H1 (cell line): ENCODE data around the gene ADORA1. TPM values are rescaled to one million over a fixed set of nuclear protein-coding genes. Genes with fewer than 3 reads are reported as not detected.
A peak's percentile ranks its signal among the peaks of the same experiment; 100 is the strongest.

Experiments used
- ASH2L ChIP-seq: fragments of 200-600, 300-600 bp; sonication (generic); IDR thresholded peaks from one replicate; pipeline ENCODE4 v1.7.1; 2017; ENCODE audit warnings: low read length
- CEBPB ChIP-seq: IDR thresholded peaks from 2 replicates; pipeline ENCODE4 v1.6.1; 2012; ENCODE audit warnings: low read depth, low read length
- CHD7 ChIP-seq: fragments of 300-600 bp; sonication (generic); IDR thresholded peaks from 2 replicates; pipeline ENCODE4 v1.7.1; 2012; ENCODE audit warnings: low read length, moderate library complexity, mild to moderate bottlenecking, inconsistent platforms; ENCODE audit not compliant: insufficient replicate concordance
- RNF2 ChIP-seq: fragments of 200-900, 300-1000 bp; sonication (generic); IDR thresholded peaks from 2 replicates; pipeline ENCODE4 v1.7.1; 2016; ENCODE audit warnings: borderline replicate concordance, low read depth, mild to moderate bottlenecking, antibody characterized with exemption, low read length; ENCODE audit not compliant: poor library complexity, severe bottlenecking; ENCODE audit errors: missing control alignments
- polyA plus RNA-seq, 7 experiments: library from polyadenylated mRNA; depleted of rRNA in 3 of 7; stranded (reverse) in 5 of 7; unstranded in 2 of 7; fragments of >200 nt in 5 of 7; fragments of 200-250 nt in 2 of 7; gene quantifications; 1 replicate in 5 of 7; 2 replicates in 1 of 7; 4 replicates in 1 of 7; pipeline versions ENCODE4 v1.2.1 to v1.2.3, GENCODE V29; 2011 to 2013; ENCODE audit warnings: missing spikeins in 2 of 7, mixed read lengths in 2 of 7
- total RNA-seq: library from RNA; stranded (reverse); fragmentation: NEBNext Ultra II Directional; extraction: Animal tissue kit (Norgen Biotek cat#: 25700); gene quantifications from 2 replicates; pipeline ENCODE4 v1.2.1, GENCODE V29; 2021

The ADORA1 gene
- total and polyA plus RNA-seq, 2 of the 8 experiments (the other 6 are each of a cell fraction or from before 2014, with no cell fraction given) = 3.3 to 6.7 TPM

- no peak for TF ChIP-seq CHD7
- TF ChIP-seq RNF2 = no peak
- no peak for TF ChIP-seq ASH2L
- peak; percentile 71 for TF ChIP-seq CEBPB
Measured at GRCh38 chr1:203152158-203153034, 24.9 kb downstream of the ADORA1 start (continued).
